Fibroblast of lung (primary cell): ENCODE results near the gene SUFU. TPM values are rescaled to one million over a fixed set of nuclear protein-coding genes. Genes with fewer than 3 reads are reported as not detected.

ENCODE experiments used
- DNase-seq, 2 donors: peaks; one replicate each; pipeline versions ENCODE4 v3.0.0 to v3.0.0-alpha.2; 2010; ENCODE audit warnings: low read depth in 2 of 2
- H2AFZ ChIP-seq: 2 replicates; pipeline ENCODE4 v1.5.1; 2012; ENCODE audit warnings: low read length, control low read depth, inconsistent platforms
- H3K27ac ChIP-seq: 2 replicates; pipeline ENCODE4 v1.5.1; 2011; ENCODE audit warnings: low read length, control low read depth; ENCODE audit not compliant: insufficient read depth
- H3K27me3 ChIP-seq: 2 replicates; pipeline ENCODE4 v1.5.1; 2011; ENCODE audit warnings: mild to moderate bottlenecking, low read length; ENCODE audit not compliant: control insufficient read depth, insufficient read depth
- H3K36me3 ChIP-seq: 2 replicates; pipeline ENCODE4 v1.5.1; 2011; ENCODE audit warnings: low read length; ENCODE audit not compliant: control insufficient read depth, insufficient read depth
- H3K4me1 ChIP-seq: 2 replicates; pipeline ENCODE4 v1.5.1; 2011; ENCODE audit warnings: low read length; ENCODE audit not compliant: control insufficient read depth, insufficient read depth; ENCODE audit errors: extremely low read depth
- H3K4me2 ChIP-seq: 2 replicates; pipeline ENCODE4 v1.5.1; 2011; ENCODE audit warnings: low read length, control low read depth; ENCODE audit not compliant: insufficient read depth; ENCODE audit errors: extremely low read depth
- H3K4me3 ChIP-seq, 4 experiments: fragments of 200-600 bp in 1 of 4; sonication (generic) in 1 of 4; replicated peaks in 1 of 4; 2 replicates each; pipeline ENCODE4 v1.5.1; 2011 to 2016; ENCODE audit warnings: low read length in 4 of 4, low read depth in 3 of 4, mild to moderate bottlenecking in 3 of 4, control low read depth in 2 of 4, inconsistent platforms in 1 of 4, mixed read lengths in 1 of 4; ENCODE audit not compliant: insufficient read depth in 1 of 4; ENCODE audit errors: control extremely low read depth in 1 of 4
- H3K79me2 ChIP-seq: 2 replicates; pipeline ENCODE4 v1.5.1; 2012; ENCODE audit warnings: mild to moderate bottlenecking, low read length, inconsistent platforms; ENCODE audit not compliant: control insufficient read depth, insufficient read depth
- H3K9ac ChIP-seq: 2 replicates; pipeline ENCODE4 v1.5.1; 2011; ENCODE audit warnings: mild to moderate bottlenecking, low read length, control low read depth; ENCODE audit not compliant: insufficient read depth
- H3K9me3 ChIP-seq: 2 replicates; pipeline ENCODE4 v1.5.1; 2012; ENCODE audit warnings: low read depth, low read length; ENCODE audit not compliant: control insufficient read depth, insufficient read depth
- H4K20me1 ChIP-seq: 2 replicates; pipeline ENCODE4 v1.5.1; 2011; ENCODE audit warnings: low read length; ENCODE audit not compliant: control insufficient read depth, insufficient read depth; ENCODE audit errors: extremely low read depth
- CTCF ChIP-seq, 2 donors: IDR thresholded peaks in 1 of 2; conservative IDR thresholded peaks in 1 of 2; 1 replicate in 1 of 2; 2 replicates in 1 of 2; pipeline ENCODE4 v1.5.1; 2011 to 2012; ENCODE audit warnings: low read length in 2 of 2, control low read depth in 1 of 2, inconsistent platforms in 1 of 2, low read depth in 1 of 2, mild to moderate bottlenecking in 1 of 2
- EZH2 ChIP-seq: IDR thresholded peaks from 2 replicates; pipeline ENCODE4 v1.5.1; 2012; ENCODE audit warnings: low read length, control low read depth, mild to moderate bottlenecking; ENCODE audit errors: missing control alignments
- polyA plus RNA-seq, 2 donors: library from polyadenylated mRNA; depleted of rRNA in 1 of 2; stranded (reverse) in 1 of 2; unstranded in 1 of 2; fragments of >200 nt; gene quantifications; 2 replicates each; pipeline ENCODE4 v1.2.1, GENCODE V29; 2011 to 2012; ENCODE audit warnings: missing spikeins in 1 of 2
- total RNA-seq: library from RNA; depleted of rRNA; stranded (reverse); fragments of >200 nt; gene quantifications from 2 replicates; pipeline ENCODE4 v1.2.1, GENCODE V29; 2014

The SUFU gene
- total and polyA plus RNA-seq, 2 donors (not counting 1 experiment from before 2014, with no cell fraction given) = 4.3 to 5.6 TPM

GRCh38 chr10:102491136-102491535 is 12.6 kb upstream of the SUFU start:
- Histone ChIP-seq H4K20me1 (peaks cover 2% of the 10 kb centered on the region), H3K79me2 (peaks cover 43% of the 10 kb centered on the region), H3K36me3 (peaks cover 13% of the 10 kb centered on the region), H3K9ac (no peak overlapping the region), H3K27ac (no peak overlapping the region), H2AFZ (no peak overlapping the region), H3K9me3 (no peaks in the 10 kb centered on the region), H3K4me2 (no peak overlapping the region), H3K4me1 (no peaks in the 10 kb centered on the region), H3K27me3 (no peaks in the 10 kb centered on the region), H3K4me3 (no peak overlapping the region)
- no peak for DNase-seq
- no peak for TF ChIP-seq EZH2
- no peak for TF ChIP-seq CTCF (conservative IDR thresholded peaks at IDR 0.05 in 1 of 2, IDR thresholded peaks at IDR 0.05 in 1 of 2; ENCODE audit: low read depth in 1 of 2, low read length in 2 of 2)

GRCh38 chr10:102492344-102492939 is 11.3 kb upstream of the SUFU start:
- H3K79me2 ChIP-seq = peaks cover 56% of the 10 kb centered on the region

GRCh38 chr10:102492983-102493382 is 10.8 kb upstream of the SUFU start:
- DNase-seq = peak in 1 of 2 donors; percentile 22
- H4K20me1 ChIP-seq = peaks cover 6% of the 10 kb centered on the region

More at GRCh38 chr10:102492344-102492939, 11.3 kb upstream of the SUFU start:
- no peaks in the 10 kb centered on the region for H3K9me3 ChIP-seq
- H3K9ac ChIP-seq = no peak overlapping the region
- H3K27me3 ChIP-seq = no peaks in the 10 kb centered on the region
- H3K4me1 ChIP-seq = no peaks in the 10 kb centered on the region
- H2AFZ ChIP-seq = no peak overlapping the region
- H4K20me1 ChIP-seq = peaks cover 6% of the 10 kb centered on the region
- peaks cover 13% of the 10 kb centered on the region for H3K36me3 ChIP-seq
- H3K4me3 ChIP-seq = no peak overlapping the region
- no peak for TF ChIP-seq CTCF (conservative IDR thresholded peaks at IDR 0.05 in 1 of 2, IDR thresholded peaks at IDR 0.05 in 1 of 2; ENCODE audit: low read depth in 1 of 2, low read length in 2 of 2)
- no peak overlapping the region for H3K4me2 ChIP-seq
- no peak for DNase-seq
- H3K27ac ChIP-seq = no peak overlapping the region

More at GRCh38 chr10:102492983-102493382, 10.8 kb upstream of the SUFU start:
- Histone ChIP-seq H3K9ac (no peak overlapping the region), H3K4me2 (no peak overlapping the region), H3K9me3 (no peaks in the 10 kb centered on the region), H3K27me3 (no peaks in the 10 kb centered on the region), H3K4me3 (no peak overlapping the region), H3K36me3 (peaks cover 11% of the 10 kb centered on the region), H3K4me1 (no peaks in the 10 kb centered on the region), H2AFZ (no peak overlapping the region), H3K27ac (no peak overlapping the region), H3K79me2 (peaks cover 61% of the 10 kb centered on the region)
- TF ChIP-seq EZH2 (no peak), CTCF (conservative IDR thresholded peaks at IDR 0.05 in 1 of 2, IDR thresholded peaks at IDR 0.05 in 1 of 2; ENCODE audit: low read depth in 1 of 2, low read length in 2 of 2) (no peak)
